HEK293 (cell line): ENCODE data around the gene SMC3.

Source experiments
- CTCF ChIA-PET: fragments of 350-600 bp; formaldehyde crosslinking; extraction: SDS; loops from one replicate; lab custom pipeline; 2021; ENCODE audit warnings: antibody characterized with exemption; lab: Yijun Ruan, JAX
- POLR2A ChIA-PET: fragments of 300-600 bp; formaldehyde crosslinking; extraction: SDS; loops from one replicate; lab custom pipeline; 2020; ENCODE audit warnings: antibody characterized with exemption, inconsistent platforms; lab: Yijun Ruan, JAX
- H3K27ac ChIP-seq: fragments of 200-500 bp; sonication (Bioruptor generic); 2 replicates; pipeline ENCODE4 v1.5.1; 2014; ENCODE audit warnings: low read depth, low read length, control low read depth, inconsistent platforms; ENCODE audit errors: extremely low read depth
- H3K36me3 ChIP-seq, 2 experiments: fragments of 200-500 bp in 1 of 2; sonication (Bioruptor generic) in 1 of 2; 1 replicate in 1 of 2; 2 replicates in 1 of 2; pipeline ENCODE4 v1.5.1; 2014 to 2017; ENCODE audit warnings: inconsistent platforms in 2 of 2, low read length in 2 of 2; ENCODE audit not compliant: control insufficient read depth in 2 of 2, insufficient read depth in 1 of 2
- H3K4me1 ChIP-seq: fragments of 200-500 bp; sonication (Bioruptor generic); 2 replicates; pipeline ENCODE4 v1.5.1; 2014; ENCODE audit warnings: mild to moderate bottlenecking, low read length, inconsistent platforms; ENCODE audit not compliant: control insufficient read depth, insufficient read depth
- H3K4me3 ChIP-seq: 2 replicates; pipeline ENCODE4 v1.5.1; 2011; ENCODE audit warnings: low read depth, mild to moderate bottlenecking, control low read depth, low read length, moderate library complexity
- H3K9me3 ChIP-seq: fragments of 200-500 bp; sonication (Bioruptor generic); 2 replicates; pipeline ENCODE4 v1.5.1; 2014; ENCODE audit warnings: low read depth, low read length, inconsistent platforms; ENCODE audit not compliant: control insufficient read depth, insufficient read depth
- HOXA7 ChIP-seq: sonication (generic); formaldehyde crosslinking; IDR thresholded peaks from 2 replicates; pipeline ENCODE4 v1.8.1; 2022; ENCODE audit warnings: missing genetic modification reagents, borderline replicate concordance
- KLF7 ChIP-seq: fragments of 450-650 bp; formaldehyde crosslinking; IDR thresholded peaks from 2 replicates; pipeline ENCODE4 v1.5.1; 2016; ENCODE audit warnings: missing biosample characterization, missing genetic modification characterization, borderline replicate concordance
- SALL2 ChIP-seq: fragments of 450-650 bp; formaldehyde crosslinking; IDR thresholded peaks from 2 replicates; pipeline ENCODE4 v1.5.0; 2017; ENCODE audit warnings: missing biosample characterization, mild to moderate bottlenecking, missing genetic modification characterization, borderline replicate concordance
- ZNF169 ChIP-seq: fragments of 450-650 bp; formaldehyde crosslinking; IDR thresholded peaks from 2 replicates; pipeline ENCODE4 v1.5.1; 2016; ENCODE audit warnings: missing biosample characterization, missing genetic modification characterization
- ZNF174 ChIP-seq: fragments of 450-650 bp; formaldehyde crosslinking; IDR thresholded peaks from 2 replicates; pipeline ENCODE4 v1.5.0; 2017; ENCODE audit warnings: missing biosample characterization, mild to moderate bottlenecking, missing genetic modification characterization
- ZNF184 ChIP-seq: fragments of 450-650 bp; IDR thresholded peaks from 2 replicates; pipeline ENCODE4 v1.5.1; 2018; ENCODE audit warnings: missing biosample characterization, mild to moderate bottlenecking, missing genetic modification characterization
- ZNF19 ChIP-seq: fragments of 450-650 bp; formaldehyde crosslinking; IDR thresholded peaks from 2 replicates; pipeline ENCODE4; 2016; ENCODE audit warnings: missing biosample characterization, missing genetic modification characterization, low read depth
- ZNF2 ChIP-seq: fragments of 450-650 bp; formaldehyde crosslinking; IDR thresholded peaks from 2 replicates; pipeline ENCODE4 v1.5.1; 2016; ENCODE audit warnings: missing biosample characterization, missing genetic modification characterization
- ZNF211 ChIP-seq: fragments of 450-650 bp; formaldehyde crosslinking; IDR thresholded peaks from 2 replicates; pipeline ENCODE4 v1.5.1; 2016; ENCODE audit warnings: low read depth, missing biosample characterization, missing genetic modification characterization
- ZNF544 ChIP-seq: fragments of 450-650 bp; formaldehyde crosslinking; IDR thresholded peaks from 2 replicates; pipeline ENCODE4 v1.5.0; 2017; ENCODE audit warnings: missing biosample characterization, missing genetic modification characterization
- ZNF558 ChIP-seq: fragments of 450-650 bp; formaldehyde crosslinking; IDR thresholded peaks from 2 replicates; pipeline ENCODE4 v1.5.1; 2016; ENCODE audit warnings: missing biosample characterization, missing genetic modification characterization
- ZNF585B ChIP-seq: fragments of 450-650 bp; formaldehyde crosslinking; IDR thresholded peaks from 2 replicates; pipeline ENCODE4 v1.5.1; 2016; ENCODE audit warnings: missing biosample characterization, missing genetic modification characterization
- ZNF658 ChIP-seq: fragments of 450-650 bp; formaldehyde crosslinking; IDR thresholded peaks from 2 replicates; pipeline ENCODE4; 2016; ENCODE audit warnings: missing biosample characterization, missing genetic modification characterization
- ZNF664 ChIP-seq: fragments of 450-650 bp; formaldehyde crosslinking; IDR thresholded peaks from 2 replicates; pipeline ENCODE4 v1.5.1; 2016; ENCODE audit warnings: missing biosample characterization, missing genetic modification characterization
- ZNF768 ChIP-seq: fragments of 450-650 bp; formaldehyde crosslinking; IDR thresholded peaks from 2 replicates; pipeline ENCODE4 v1.5.1; 2018; ENCODE audit warnings: missing biosample characterization, mild to moderate bottlenecking, missing genetic modification characterization
- ZNF777 ChIP-seq: fragments of 450-650 bp; formaldehyde crosslinking; IDR thresholded peaks from 2 replicates; pipeline ENCODE4 v1.5.1; 2017; ENCODE audit warnings: missing biosample characterization, missing genetic modification characterization, borderline replicate concordance
- ZSCAN23 ChIP-seq: fragments of 450-650 bp; formaldehyde crosslinking; IDR thresholded peaks from 2 replicates; pipeline ENCODE4 v1.5.1; 2016; ENCODE audit warnings: missing biosample characterization, missing genetic modification characterization
- ZSCAN30 ChIP-seq: fragments of 450-650 bp; IDR thresholded peaks from 2 replicates; pipeline ENCODE4 v1.5.1; 2018; ENCODE audit warnings: missing biosample characterization, mild to moderate bottlenecking, missing genetic modification characterization, moderate library complexity
- TF ChIP-seq, protein P1 (sequence below): fragments of 450-650 bp; formaldehyde crosslinking; IDR thresholded peaks from 2 replicates; pipeline ENCODE4 v1.5.1; 2016; ENCODE audit warnings: missing biosample characterization, missing genetic modification characterization, borderline replicate concordance
- TF ChIP-seq, protein P2 (sequence below): fragments of 450-650 bp; formaldehyde crosslinking; IDR thresholded peaks from 2 replicates; pipeline ENCODE4 v1.5.1; 2016; ENCODE audit warnings: missing biosample characterization, missing genetic modification characterization
- TF ChIP-seq, protein P3 (sequence below): fragments of 450-650 bp; formaldehyde crosslinking; IDR thresholded peaks from 2 replicates; pipeline ENCODE4 v1.5.1; 2016; ENCODE audit warnings: missing biosample characterization, missing genetic modification characterization
- TF ChIP-seq, protein P4 (sequence below): fragments of 450-650 bp; formaldehyde crosslinking; IDR thresholded peaks from 2 replicates; pipeline ENCODE4 v1.5.1; 2016; ENCODE audit warnings: missing biosample characterization, missing genetic modification characterization
- TF ChIP-seq, protein P5 (sequence below): fragments of 450-650 bp; IDR thresholded peaks from 2 replicates; pipeline ENCODE4 v1.5.1; 2018; ENCODE audit warnings: missing biosample characterization, missing genetic modification characterization
- TF ChIP-seq, protein P6 (sequence below): fragments of 450-650 bp; formaldehyde crosslinking; optimal IDR thresholded peaks from 2 replicates; pipeline ENCODE3; 2016; ENCODE audit warnings: missing biosample characterization, mild to moderate bottlenecking, missing genetic modification characterization
- TF ChIP-seq, protein P7 (sequence below): fragments of 450-650 bp; formaldehyde crosslinking; IDR thresholded peaks from 2 replicates; pipeline ENCODE4 v1.5.1; 2017; ENCODE audit warnings: missing biosample characterization, missing genetic modification characterization

The SMC3 gene

DNA sequence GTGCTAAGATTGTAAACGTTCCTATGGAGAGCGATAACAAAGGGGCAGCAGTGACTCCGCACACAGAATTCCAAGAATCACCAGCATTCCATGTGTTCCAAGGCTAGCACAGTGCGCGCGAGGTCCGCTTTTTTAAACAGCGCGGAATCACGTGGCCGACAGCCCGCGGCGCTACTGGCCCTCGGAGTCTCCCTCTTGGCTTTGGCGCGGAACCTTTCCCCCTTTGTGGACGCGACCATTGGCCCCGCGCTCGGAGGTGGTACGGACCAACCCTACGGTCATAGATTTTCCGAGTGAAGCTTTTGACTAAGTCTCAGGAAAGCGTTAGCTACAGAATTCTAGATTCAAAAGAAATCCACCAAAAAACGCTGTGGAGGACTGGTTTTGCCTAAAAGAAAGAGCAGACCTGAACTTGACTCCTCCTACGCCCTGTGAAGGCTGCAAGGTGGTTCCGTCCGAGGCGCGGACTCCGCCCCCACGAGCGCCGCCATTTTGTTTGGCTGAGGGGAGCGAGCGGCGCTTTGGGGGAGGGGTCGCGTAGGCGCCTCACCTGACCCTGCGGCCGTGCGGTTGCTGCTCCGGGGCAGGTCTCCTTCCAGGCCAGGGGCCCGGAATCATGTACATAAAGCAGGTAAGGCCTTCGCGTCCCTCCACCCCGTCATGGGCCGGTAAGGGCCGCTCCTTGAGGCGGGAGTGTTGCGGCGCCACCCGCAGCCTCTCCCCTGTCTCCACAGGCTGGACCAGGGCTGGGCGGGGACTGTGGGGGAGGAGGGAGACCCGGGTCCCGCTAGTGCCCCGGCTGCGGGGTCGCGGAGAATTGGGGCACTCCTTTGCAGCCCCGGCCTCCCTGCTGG, at the start of gene SMC3:
TSS of gene SMC3 (plus strand) at position 495 of the 854 bp plus-strand sequence. CDS start at position 617, 122 bp downstream.
- POLR2A ChIA-PET, result interaction anchor here (1.5 kb wide), 1 partner anchor 156 kb away, joined by 3 read pairs; no protein-coding TSS in a partner anchor
- H3K4me3 ChIP-seq, result peak within 1 kb of the TSS; percentile 85
- H3K36me3 ChIP-seq, result peaks cover 9 to 20% of the 10 kb centered on the region in 2 experiments; a peak in 2 of 3 replicates
- peaks cover 20% of the 10 kb centered on the region; the same call in 1 of the 2 replicates for H3K4me1 ChIP-seq
- CTCF ChIA-PET, result interaction anchor here (0.6 to 1.3 kb wide), 4 partner anchors 257 to 722 kb away, joined by 3 to 5 read pairs (median 3); no protein-coding TSS in a partner anchor
- H3K9me3 ChIP-seq, result no peaks in the 10 kb centered on the region
- peak within 1 kb of the TSS; percentile 99 for H3K27ac ChIP-seq
- no peak for TF ChIP-seq SALL2 (tag by site-specific recombination)
- TF ChIP-seq HOXA7 (CRISPR knock-in tag), result no peak
- no peak for TF ChIP-seq ZNF2 (tag by site-specific recombination)
- TF ChIP-seq ZNF585B (tag by site-specific recombination), result no peak
- TF ChIP-seq ZNF211 (tag by site-specific recombination), result no peak
- TF ChIP-seq ZNF184 (tag by site-specific recombination), result no peak; the same call in 1 of the 2 replicates
- TF ChIP-seq, protein P1, sequence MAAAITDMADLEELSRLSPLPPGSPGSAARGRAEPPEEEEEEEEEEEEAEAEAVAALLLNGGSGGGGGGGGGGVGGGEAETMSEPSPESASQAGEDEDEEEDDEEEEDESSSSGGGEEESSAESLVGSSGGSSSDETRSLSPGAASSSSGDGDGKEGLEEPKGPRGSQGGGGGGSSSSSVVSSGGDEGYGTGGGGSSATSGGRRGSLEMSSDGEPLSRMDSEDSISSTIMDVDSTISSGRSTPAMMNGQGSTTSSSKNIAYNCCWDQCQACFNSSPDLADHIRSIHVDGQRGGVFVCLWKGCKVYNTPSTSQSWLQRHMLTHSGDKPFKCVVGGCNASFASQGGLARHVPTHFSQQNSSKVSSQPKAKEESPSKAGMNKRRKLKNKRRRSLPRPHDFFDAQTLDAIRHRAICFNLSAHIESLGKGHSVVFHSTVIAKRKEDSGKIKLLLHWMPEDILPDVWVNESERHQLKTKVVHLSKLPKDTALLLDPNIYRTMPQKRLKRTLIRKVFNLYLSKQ (tag by site-specific recombination), result no peak
- no peak for TF ChIP-seq ZNF768 (tag by site-specific recombination)
- no peak for TF ChIP-seq ZNF169
- TF ChIP-seq ZNF777 (tag by site-specific recombination), result no peak
- TF ChIP-seq, protein P2, sequence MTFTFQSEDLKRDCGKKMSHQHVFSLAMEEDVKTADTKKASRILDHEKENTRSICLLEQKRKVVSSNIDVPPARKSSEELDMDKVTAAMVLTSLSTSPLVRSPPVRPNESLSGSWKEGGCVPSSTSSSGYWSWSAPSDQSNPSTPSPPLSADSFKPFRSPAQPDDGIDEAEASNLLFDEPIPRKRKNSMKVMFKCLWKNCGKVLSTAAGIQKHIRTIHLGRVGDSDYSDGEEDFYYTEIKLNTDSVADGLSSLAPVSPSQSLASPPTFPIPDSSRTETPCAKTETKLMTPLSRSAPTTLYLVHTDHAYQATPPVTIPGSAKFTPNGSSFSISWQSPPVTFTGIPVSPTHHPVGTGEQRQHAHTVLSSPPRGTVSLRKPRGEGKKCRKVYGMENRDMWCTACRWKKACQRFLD, result no peak
- TF ChIP-seq, protein P3, sequence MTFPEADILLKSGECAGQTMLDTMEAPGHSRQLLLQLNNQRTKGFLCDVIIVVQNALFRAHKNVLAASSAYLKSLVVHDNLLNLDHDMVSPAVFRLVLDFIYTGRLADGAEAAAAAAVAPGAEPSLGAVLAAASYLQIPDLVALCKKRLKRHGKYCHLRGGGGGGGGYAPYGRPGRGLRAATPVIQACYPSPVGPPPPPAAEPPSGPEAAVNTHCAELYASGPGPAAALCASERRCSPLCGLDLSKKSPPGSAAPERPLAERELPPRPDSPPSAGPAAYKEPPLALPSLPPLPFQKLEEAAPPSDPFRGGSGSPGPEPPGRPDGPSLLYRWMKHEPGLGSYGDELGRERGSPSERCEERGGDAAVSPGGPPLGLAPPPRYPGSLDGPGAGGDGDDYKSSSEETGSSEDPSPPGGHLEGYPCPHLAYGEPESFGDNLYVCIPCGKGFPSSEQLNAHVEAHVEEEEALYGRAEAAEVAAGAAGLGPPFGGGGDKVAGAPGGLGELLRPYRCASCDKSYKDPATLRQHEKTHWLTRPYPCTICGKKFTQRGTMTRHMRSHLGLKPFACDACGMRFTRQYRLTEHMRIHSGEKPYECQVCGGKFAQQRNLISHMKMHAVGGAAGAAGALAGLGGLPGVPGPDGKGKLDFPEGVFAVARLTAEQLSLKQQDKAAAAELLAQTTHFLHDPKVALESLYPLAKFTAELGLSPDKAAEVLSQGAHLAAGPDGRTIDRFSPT, result no peak
- TF ChIP-seq ZNF664 (tag by site-specific recombination), result no peak
- TF ChIP-seq, protein P4, sequence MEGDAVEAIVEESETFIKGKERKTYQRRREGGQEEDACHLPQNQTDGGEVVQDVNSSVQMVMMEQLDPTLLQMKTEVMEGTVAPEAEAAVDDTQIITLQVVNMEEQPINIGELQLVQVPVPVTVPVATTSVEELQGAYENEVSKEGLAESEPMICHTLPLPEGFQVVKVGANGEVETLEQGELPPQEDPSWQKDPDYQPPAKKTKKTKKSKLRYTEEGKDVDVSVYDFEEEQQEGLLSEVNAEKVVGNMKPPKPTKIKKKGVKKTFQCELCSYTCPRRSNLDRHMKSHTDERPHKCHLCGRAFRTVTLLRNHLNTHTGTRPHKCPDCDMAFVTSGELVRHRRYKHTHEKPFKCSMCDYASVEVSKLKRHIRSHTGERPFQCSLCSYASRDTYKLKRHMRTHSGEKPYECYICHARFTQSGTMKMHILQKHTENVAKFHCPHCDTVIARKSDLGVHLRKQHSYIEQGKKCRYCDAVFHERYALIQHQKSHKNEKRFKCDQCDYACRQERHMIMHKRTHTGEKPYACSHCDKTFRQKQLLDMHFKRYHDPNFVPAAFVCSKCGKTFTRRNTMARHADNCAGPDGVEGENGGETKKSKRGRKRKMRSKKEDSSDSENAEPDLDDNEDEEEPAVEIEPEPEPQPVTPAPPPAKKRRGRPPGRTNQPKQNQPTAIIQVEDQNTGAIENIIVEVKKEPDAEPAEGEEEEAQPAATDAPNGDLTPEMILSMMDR (tag by site-specific recombination), result peak; percentile 50
- TF ChIP-seq ZNF544 (tag by site-specific recombination), result no peak
- TF ChIP-seq, protein P5, sequence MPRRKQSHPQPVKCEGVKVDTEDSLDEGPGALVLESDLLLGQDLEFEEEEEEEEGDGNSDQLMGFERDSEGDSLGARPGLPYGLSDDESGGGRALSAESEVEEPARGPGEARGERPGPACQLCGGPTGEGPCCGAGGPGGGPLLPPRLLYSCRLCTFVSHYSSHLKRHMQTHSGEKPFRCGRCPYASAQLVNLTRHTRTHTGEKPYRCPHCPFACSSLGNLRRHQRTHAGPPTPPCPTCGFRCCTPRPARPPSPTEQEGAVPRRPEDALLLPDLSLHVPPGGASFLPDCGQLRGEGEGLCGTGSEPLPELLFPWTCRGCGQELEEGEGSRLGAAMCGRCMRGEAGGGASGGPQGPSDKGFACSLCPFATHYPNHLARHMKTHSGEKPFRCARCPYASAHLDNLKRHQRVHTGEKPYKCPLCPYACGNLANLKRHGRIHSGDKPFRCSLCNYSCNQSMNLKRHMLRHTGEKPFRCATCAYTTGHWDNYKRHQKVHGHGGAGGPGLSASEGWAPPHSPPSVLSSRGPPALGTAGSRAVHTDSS (tag by site-specific recombination), result no peak
- no peak for TF ChIP-seq ZNF174 (tag by site-specific recombination)
- TF ChIP-seq, protein P6, sequence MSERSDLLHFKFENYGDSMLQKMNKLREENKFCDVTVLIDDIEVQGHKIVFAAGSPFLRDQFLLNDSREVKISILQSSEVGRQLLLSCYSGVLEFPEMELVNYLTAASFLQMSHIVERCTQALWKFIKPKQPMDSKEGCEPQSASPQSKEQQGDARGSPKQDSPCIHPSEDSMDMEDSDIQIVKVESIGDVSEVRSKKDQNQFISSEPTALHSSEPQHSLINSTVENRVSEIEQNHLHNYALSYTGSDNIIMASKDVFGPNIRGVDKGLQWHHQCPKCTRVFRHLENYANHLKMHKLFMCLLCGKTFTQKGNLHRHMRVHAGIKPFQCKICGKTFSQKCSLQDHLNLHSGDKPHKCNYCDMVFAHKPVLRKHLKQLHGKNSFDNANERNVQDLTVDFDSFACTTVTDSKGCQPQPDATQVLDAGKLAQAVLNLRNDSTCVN (tag by site-specific recombination), result peak; percentile 87
- no peak for TF ChIP-seq ZNF658
- no peak; the same call in 1 of the 2 replicates for TF ChIP-seq KLF7
- 0 out of 2 replicates have a peak, but pooled peaks have one; percentile 40 for TF ChIP-seq ZSCAN23 (tag by site-specific recombination)
- TF ChIP-seq ZNF19, result no peak
- no peak for TF ChIP-seq ZNF558
- peak; percentile 80 for TF ChIP-seq ZSCAN30 (tag by site-specific recombination)
- TF ChIP-seq, protein P7, sequence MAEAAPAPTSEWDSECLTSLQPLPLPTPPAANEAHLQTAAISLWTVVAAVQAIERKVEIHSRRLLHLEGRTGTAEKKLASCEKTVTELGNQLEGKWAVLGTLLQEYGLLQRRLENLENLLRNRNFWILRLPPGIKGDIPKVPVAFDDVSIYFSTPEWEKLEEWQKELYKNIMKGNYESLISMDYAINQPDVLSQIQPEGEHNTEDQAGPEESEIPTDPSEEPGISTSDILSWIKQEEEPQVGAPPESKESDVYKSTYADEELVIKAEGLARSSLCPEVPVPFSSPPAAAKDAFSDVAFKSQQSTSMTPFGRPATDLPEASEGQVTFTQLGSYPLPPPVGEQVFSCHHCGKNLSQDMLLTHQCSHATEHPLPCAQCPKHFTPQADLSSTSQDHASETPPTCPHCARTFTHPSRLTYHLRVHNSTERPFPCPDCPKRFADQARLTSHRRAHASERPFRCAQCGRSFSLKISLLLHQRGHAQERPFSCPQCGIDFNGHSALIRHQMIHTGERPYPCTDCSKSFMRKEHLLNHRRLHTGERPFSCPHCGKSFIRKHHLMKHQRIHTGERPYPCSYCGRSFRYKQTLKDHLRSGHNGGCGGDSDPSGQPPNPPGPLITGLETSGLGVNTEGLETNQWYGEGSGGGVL, result no peak
